ENCODE data around the gene ACTG1. TPM values are rescaled to one million over a fixed set of nuclear protein-coding genes. Genes with fewer than 3 reads are reported as not detected.

The ACTG1 gene
- total RNA-seq, 1 donor from 2014 or later: 3,623 TPM

GRCh38 chr17:81483862-81484194 lies 28.8 kb downstream of the ACTG1 start:
- Histone ChIP-seq H3K27me3 (ENCODE audit: control insufficient read depth, insufficient read depth, low read length) (peaks cover 21% of the 10 kb centered on the region), H3K4me3 (ENCODE audit: low read depth, low read length) (peak overlapping the region; percentile 8), H3K36me3 (ENCODE audit: control insufficient read depth, insufficient read depth, low read length) (no peaks in the 10 kb centered on the region)
- DNase-seq (ENCODE audit: low read depth) (no peak), FAIRE-seq (no peak)
- TF ChIP-seq, protein P1, sequence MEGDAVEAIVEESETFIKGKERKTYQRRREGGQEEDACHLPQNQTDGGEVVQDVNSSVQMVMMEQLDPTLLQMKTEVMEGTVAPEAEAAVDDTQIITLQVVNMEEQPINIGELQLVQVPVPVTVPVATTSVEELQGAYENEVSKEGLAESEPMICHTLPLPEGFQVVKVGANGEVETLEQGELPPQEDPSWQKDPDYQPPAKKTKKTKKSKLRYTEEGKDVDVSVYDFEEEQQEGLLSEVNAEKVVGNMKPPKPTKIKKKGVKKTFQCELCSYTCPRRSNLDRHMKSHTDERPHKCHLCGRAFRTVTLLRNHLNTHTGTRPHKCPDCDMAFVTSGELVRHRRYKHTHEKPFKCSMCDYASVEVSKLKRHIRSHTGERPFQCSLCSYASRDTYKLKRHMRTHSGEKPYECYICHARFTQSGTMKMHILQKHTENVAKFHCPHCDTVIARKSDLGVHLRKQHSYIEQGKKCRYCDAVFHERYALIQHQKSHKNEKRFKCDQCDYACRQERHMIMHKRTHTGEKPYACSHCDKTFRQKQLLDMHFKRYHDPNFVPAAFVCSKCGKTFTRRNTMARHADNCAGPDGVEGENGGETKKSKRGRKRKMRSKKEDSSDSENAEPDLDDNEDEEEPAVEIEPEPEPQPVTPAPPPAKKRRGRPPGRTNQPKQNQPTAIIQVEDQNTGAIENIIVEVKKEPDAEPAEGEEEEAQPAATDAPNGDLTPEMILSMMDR (IDR thresholded peaks at IDR 0.05; ENCODE audit: insufficient read depth, low read length, severe bottlenecking): no peak

- FAIRE-seq (no peak), DNase-seq (ENCODE audit: low read depth) (no peak)
- Histone ChIP-seq H3K4me3 (ENCODE audit: low read depth, low read length) (no peak overlapping the region), H3K27me3 (ENCODE audit: control insufficient read depth, insufficient read depth, low read length) (peaks cover 21% of the 10 kb centered on the region), H3K36me3 (ENCODE audit: control insufficient read depth, insufficient read depth, low read length) (no peaks in the 10 kb centered on the region)
- TF ChIP-seq, protein P1 (IDR thresholded peaks at IDR 0.05; ENCODE audit: insufficient read depth, low read length, severe bottlenecking): no peak
Measured at GRCh38 chr17:81483085-81483861, 29.3 kb downstream of the ACTG1 start.

DNA sequence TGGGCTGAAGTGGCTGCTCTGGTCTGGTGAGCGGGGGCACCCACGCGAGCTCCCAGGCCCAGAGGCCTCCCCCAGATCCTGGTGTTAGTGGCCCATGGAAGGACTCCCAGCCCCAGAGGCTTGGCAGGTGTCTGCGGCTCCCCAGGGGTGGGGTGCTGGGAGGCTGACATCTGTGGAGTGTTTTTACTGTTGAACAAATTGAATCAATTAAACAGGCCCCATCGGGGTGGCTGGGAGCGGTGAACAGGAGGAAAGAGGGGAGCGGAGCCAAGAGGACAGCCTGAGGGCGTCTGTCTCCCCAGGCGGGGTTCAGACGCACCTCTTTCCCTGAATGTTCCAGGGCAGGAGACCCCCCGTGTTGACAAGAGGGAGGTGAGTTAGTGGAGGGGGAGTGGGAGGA lies 29.9 kb downstream of the ACTG1 start:
- Histone ChIP-seq H3K27me3 (ENCODE audit: control insufficient read depth, insufficient read depth, low read length) (peaks cover 21% of the 10 kb centered on the region), H3K4me3 (ENCODE audit: low read depth, low read length) (no peak overlapping the region), H3K36me3 (ENCODE audit: control insufficient read depth, insufficient read depth, low read length) (no peaks in the 10 kb centered on the region)
- TF ChIP-seq, protein P1 (IDR thresholded peaks at IDR 0.05; ENCODE audit: insufficient read depth, low read length, severe bottlenecking): no peak
- FAIRE-seq: no peak
- no peak for DNase-seq (ENCODE audit: low read depth)

DNA sequence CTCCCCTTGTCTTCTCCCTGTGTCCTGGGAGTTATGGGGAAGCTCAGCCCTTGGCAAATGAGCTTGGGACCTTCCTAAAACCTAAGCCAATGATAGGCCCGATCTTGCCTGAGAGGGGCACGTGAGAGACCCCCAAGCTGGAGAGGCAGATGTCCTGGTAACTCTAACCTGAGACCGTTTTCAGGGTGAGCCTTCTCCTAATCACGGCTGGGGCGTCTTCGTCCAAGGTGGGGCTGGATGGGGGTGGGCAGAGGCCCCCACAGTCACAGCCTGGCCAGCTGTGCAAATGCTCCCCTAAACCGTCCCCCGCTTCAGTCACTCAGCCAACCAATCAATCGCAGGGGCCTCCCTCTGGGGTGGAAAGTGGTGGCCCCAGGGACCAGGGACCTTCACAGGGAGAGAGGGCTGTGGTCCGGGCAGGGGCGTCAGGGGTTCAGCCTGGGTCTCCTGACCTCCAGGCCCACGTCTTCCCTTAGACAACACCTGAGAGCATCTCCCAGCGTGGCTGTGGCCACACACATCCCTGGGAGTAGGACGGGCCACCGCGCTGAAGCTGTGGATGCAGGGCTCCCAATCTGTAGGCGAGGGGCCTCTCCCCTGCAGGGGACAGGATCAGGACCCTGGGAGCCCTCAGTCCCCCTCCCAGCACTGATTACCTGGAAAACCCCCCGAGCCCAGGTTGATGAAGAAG lies 30.6 kb downstream of the ACTG1 start:
- peaks cover 21% of the 10 kb centered on the region for H3K27me3 ChIP-seq (ENCODE audit: control insufficient read depth, insufficient read depth, low read length)
- H3K36me3 ChIP-seq (ENCODE audit: control insufficient read depth, insufficient read depth, low read length): no peaks in the 10 kb centered on the region
- no peak for FAIRE-seq
- TF ChIP-seq, protein P1 (IDR thresholded peaks at IDR 0.05; ENCODE audit: insufficient read depth, low read length, severe bottlenecking): no peak
- peak overlapping the region; percentile 34 for H3K4me3 ChIP-seq (ENCODE audit: low read depth, low read length)
- no peak for DNase-seq (ENCODE audit: low read depth)

DNA sequence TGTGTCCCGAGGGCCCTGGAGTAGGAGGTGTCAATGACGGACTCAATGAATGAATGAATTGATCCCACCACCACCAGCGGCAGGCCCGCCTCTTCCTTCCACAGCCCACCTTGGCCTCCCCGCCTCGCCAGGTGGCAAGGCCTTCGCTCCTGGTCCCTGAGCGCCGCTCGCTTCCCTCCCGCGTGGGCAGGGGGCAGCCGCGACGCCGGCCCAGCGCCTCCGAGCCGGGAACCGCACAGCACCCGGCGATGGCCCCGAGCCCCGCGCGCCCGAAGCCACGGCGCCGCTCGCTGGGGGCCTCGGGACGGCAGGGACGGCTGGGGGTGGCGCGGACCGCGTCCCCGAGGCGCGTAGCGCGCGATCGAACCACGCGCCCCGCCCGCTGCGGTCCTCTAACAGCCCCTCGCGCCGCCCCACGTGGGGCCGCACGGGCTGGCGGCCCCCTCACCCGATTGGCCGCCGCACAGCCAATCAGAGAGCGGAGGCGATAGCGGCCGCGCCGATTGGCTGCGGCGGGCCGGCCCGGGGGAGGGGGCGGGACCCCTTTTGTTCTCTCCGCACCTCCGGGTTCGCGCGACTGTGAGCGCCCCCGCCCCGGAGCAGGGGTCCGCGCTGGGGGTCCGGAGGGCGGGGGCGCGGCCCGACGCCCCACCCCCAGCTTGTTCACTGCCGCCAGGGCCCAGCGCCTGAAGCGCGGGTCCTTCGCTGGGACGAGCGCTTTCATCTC lies 31.4 kb downstream of the ACTG1 start:
- Histone ChIP-seq H3K36me3 (ENCODE audit: control insufficient read depth, insufficient read depth, low read length) (no peaks in the 10 kb centered on the region), H3K4me3 (ENCODE audit: low read depth, low read length) (peak overlapping the region; percentile 34), H3K27me3 (ENCODE audit: control insufficient read depth, insufficient read depth, low read length) (peaks cover 23% of the 10 kb centered on the region)
- DNase-seq (ENCODE audit: low read depth) (no peak), FAIRE-seq (no peak)
- TF ChIP-seq, protein P1 (IDR thresholded peaks at IDR 0.05; ENCODE audit: insufficient read depth, low read length, severe bottlenecking): no peak
